NCI-H510A (cell line): Measurements from ENCODE around the gene SLC7A9.
"Not testable (repeated sequence)": the region's sequence is repeated elsewhere in the genome, so short reads cannot be mapped to it uniquely, and the experiment has no call there.

Source experiments
- DNase-seq: peaks from one replicate; lab custom pipeline; 2025; lab: John Stamatoyannopoulos, UW

The SLC7A9 gene

DNA sequence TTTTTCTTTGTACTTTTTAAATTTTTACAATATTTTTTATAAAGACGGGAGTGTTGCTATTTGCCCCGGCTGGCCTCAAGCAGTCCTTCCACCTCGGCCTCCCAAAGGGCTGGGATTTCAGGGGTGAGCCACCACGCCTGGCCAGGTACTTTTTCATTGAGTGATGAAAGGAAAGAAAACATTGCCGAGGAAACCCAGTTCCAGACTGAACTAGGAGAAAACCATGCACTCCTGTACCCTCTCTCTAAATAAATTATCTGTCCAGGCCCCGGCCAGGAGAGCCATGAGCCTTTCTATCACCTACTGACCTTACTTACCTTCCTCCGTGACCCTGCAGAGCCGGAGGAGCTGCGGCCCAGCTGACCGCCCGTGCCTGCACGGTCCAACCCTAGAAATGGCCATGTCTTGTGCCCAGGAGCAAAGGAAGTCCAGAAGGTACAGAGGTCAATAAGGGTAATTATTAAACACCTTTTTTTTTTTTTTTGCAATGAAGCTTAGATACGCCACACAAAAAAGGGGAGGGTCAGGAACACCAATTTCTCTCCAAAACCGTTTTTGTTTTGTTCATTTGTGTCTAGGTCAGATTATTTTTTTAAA lies at the start of gene SLC7A9:
Gene SLC7A9, minus strand, starts transcription at position 399 of the 597 bp plus-strand sequence. CDS start 1,233 bp downstream, outside the sequence.
- DNase-seq, result no peak

DNA sequence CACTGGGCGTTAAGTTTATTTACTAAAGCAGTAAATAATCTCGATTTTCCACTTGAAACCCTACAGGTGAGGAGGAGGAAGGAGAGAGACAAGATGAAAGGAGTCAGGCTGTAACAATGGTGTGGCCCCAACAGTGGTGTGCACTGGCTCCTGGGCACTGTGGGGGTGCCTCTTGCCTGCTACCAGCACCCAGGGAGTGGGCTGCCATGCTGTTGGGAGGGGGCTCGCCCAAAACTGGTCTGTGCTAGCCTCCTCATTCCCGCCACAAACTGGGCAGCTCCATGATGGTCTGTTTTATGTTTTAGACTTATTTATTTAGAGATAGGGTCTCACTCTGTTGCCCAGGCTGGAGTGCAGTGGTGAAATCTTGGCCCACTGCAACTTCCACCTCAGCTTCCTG lies 49.8 kb upstream of the SLC7A9 start:
- DNase-seq, result no peak

DNA sequence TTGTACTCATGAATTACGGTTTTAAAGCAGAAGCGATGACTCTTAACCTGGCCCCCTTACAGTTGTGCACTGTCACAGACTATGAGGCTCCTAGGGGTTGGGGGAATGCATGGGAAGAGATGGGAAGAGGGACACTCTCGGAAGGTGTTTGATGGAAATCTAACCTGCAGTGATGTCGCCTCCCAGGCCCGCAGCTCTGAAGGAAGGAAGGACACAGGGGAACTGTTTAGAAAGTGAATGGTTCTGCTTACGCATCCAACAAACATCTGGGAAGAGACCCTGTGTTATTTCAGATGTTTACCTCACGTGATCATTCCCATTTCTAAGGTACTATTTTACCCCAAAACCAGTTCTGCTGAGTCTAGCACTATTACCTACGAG lies 48.0 kb upstream of the SLC7A9 start:
- no peak for DNase-seq

DNA sequence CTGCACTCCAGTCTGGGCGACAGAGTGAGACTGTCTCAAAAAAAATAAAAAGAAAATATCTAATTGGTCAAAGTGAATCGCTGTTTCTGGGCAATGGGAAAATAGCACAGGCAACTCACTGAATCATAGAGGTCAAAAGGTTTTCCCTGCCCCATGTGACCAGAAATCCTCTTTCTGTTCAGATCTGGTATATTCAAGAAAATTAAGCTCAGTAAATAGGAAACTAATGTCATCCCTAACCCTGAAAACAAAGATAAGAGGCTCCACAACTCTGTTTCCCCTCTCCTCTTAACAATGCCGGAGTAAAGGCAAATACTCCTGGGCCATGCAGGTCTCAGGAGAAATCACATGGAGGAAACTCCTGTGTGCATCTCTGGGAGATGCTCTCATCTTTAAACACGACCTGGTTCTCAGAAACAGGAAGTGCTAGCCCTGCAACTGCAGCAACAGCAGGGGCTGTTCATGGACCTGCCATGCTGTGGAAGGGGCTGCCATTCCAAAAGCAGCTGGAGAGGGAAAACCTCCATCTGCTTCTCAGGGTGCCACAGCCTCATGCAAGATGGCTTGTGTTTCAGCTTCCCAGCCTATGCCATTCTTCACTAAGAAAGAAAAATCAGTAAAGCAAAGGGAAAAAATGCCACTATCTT lies 47.5 kb upstream of the SLC7A9 start:
- no peak for DNase-seq

DNA sequence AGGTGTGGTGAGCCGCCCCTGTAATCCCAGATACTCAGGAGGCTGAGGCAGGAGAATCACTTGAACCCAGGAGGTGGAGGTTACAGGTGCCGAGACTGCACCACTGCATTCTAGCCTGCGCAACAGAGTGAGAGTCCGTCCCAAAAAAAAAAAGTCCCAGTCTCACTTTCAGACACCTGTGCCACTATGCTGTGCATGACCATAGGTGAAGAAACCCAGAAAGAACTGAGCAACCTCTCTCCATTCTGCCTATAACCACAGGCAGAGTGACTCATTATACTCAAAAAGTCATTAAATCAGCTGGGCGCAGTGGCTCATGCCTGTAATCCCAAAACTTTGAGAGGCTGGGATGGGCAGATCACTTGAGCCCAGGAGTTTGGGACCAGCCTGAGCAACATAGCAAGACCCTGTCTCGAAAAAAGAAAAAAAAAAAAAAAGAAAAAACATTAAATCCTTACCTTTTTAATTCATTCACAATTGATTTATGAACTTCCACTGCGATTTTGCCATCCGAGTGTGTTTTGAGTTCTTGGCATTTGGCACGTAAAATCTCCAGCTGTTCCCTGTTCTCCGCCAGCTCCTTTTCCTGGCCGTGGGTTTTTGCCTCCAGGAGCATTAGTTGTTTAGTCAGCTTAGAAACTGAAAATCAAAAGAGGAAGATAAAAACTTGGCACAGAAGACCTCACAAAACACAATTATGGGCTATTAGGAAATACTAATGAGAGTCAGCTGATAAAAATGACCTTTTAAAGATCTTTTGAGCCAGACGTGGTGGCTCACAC lies 45.5 kb upstream of the SLC7A9 start:
- no peak for DNase-seq

DNA sequence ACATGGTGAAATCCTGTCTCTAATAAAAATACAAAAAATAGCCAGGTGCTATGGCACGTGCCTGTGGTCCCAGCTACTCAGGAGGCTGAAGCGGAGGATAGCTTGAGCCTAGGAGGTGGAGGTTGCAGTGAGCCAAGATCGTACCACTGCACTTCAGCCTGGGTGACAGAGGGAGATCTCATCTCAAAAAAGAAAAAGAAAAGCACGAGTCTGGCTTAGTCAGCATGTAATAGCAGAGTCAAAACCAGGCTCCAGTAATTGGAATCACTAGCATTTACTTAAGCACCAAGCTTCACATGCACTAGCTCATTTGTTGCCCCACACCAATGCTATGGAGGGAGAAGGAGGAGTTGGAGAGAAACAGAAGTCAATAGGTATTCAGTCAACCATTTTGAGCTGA lies 41.9 kb upstream of the SLC7A9 start:
- DNase-seq, result no peak

DNA sequence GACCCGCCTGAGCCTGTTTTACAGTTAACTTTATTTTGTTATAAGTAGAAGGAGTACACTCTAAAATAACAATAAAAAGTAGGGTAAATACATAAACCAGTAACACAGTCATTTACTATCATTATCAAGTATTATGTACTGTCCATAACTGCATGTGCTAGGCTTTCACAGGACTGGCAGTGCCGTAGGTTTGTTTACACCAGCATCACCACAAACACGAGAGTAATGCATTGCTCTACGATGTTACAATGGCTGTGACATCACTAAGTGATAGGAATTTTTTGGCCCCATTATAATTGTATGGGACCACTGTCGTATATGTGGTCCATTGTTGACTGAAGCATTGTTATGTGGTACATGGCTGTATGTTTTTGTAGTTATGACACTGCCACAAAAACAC lies 41.3 kb upstream of the SLC7A9 start:
- no peak for DNase-seq

DNA sequence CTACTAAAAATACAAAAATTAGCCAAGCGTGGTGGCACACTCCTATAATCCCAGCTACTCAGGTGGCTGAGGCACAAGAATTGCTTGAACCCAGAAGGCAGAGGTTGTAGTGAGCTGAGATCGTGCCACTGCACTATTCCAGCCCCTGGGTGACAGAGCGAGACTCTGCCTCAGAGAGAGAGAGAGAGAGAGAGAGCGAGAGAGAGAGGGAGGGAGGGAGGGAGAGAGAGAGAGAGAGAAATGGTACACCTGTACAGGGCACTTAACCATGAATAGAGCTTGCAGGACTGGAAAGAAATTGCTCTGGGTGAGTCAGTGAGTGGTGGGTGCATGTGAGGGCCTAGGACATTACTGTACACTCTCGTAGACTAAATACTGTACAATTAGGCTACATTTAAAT lies 40.5 kb upstream of the SLC7A9 start:
- DNase-seq, result no peak

DNA sequence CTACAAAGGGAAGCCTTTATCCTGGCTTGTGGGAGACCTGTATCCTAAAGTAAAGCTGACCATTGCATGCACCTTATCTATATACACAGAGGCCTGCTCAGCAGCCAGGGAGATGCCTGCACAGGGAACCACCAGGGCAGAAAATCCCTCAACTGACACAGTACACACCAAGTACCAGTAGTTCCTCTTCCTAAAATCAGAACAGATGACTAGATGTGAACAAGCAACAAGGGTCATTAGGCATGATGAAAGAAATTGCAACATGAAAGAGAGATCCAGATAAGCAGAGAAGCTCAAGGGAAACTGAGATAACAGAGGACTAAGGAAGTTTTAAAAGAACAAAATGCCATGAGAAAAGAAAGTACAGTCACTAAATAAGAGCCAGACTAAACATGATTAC lies 39.7 kb upstream of the SLC7A9 start:
- no peak for DNase-seq

DNA sequence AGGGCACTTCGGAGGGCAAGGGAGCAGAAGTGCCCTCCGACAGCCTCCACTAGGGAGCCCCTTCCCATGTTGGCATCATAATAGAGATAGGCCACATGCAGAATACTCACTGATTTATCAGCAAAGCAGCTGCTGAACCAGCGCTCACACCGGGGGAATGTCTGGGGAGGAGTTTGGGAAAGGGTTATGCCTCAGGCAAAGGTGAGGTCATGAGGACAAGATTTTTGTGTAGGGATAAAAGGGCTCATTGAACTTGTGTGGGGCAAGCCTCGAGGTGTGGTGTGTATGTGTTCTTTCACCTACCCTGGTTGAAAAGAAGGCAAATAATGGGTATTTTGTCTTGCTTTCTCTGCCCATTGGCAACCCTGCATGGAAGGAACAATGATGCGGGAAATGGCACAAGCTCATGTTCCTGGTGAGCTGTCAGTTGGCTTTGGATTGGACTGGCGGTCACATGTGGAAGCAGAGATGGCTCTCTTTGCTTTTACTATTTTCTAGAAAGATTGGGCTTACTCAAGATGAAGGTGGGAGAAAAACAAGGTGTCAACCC lies 39.1 kb upstream of the SLC7A9 start:
- no peak for DNase-seq

DNA sequence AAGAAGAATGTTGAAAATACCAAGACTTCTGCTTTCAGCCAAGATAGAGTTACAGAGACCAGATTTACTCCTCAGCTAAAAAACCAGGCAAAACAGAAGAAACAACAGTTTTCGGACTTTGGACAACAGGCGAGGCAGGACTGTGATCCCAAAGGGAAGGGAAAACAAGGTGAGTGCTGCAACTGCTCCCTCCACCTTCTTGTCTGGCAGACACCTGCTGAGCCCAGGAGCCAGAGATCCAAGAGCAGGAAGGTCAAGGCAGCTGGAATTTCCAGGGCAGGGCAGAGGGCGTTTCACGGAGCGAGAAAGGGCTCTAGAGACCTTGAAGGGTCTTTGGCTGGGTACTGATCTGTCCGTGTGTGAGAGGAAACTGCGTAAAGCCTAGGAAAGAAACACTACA lies 32.9 kb upstream of the SLC7A9 start:
- DNase-seq, result no peak

DNA sequence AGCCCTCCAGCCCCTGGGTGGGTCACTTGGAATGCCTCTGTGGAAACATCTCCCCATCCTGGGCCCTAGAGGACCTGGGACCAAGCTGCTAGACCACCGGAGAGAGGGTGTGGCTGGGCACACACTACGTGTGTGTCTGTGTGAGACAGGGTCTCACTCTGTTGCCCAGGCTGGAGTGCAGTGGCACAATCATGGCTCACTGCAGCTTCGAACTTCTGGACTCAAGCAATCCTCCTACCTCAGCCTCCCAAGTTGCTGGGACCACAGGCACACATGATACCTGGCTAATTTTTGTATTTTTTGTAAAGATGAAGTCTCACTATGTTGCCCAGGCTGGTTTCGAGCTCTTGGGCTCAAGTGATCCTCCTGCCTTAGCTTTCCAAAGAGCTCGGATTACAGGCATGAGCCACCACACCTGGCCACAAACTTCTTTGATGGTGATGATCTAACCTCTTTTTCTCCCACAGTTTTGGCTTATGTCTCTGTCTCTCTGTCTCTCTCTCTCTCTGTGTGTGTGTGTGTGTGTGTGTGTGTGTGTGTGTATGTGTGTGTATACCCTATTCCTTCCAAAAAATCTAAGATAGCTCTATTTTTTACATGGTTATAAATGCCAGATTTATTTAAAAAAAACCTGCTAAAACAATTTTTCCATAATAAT lies 32.1 kb upstream of the SLC7A9 start:
- DNase-seq, result no peak

DNA sequence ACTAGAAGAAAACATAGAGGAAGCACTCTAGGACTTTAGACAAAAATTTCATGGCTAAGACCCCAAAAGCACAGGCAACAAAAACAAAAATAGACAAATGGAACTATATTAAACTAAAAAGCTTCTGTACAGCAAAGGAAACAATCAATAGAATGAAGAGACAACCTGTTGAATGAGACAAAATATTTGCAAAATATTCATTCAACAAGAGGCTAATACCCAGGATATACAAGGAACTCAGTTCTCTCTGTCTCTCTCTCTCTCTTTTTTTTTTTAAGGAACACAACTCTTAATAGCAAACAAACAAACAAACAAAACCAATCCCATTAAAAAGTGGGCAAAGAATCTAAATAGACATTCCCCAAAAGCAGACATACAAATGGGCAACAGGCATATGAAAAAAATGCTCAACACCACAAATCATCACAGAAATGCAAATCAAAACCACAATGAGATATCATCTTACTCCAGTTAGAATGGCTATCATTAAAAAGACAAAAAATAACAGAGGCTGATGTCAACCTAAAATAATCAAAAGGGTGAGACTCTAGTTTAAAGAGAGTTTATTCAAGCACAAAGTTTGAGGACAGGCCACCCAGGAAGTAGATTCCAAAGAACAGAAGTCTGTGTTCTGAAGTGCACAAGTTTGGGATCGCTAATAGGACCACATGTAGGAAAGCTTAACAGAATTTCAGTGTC lies 27.1 kb upstream of the SLC7A9 start:
- DNase-seq, result no peak

DNA sequence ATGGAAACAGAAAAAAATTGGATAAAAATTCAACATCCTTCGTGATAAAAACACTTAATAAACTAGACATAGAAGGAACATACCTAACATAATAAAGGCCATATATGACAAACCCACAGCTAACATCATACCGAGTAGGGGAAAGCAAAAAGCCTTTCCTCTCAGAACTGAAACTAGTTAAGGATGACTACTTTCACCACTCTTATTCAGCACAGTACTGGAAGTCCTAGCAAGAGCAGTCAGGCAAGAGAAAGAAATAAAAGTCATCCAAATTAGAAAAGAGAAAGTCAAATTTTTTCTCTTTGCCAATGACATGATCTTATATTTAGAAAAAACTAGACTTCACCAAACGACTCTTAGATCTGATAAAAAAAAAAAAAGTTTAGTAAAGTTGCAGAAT lies 25.8 kb upstream of the SLC7A9 start:
- no peak for DNase-seq

DNA sequence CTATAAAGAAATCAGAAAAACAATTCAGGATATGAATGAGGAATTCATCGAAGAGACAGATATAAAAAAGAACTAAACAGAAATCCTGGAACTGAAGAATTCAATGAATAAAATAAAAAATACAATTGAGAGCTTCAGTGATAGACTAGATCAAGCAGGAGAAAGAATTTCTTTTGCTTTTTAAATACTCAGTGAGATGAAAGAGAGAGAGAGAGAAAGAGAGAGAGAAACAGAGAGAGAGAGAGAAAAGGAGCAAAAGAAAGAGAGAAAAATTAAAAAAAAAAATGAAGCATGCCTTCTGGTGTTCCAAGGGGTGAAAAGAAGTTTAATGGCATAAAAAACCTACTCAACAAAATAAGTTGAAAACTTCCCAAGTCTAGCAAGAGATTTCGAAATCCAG lies 22.0 kb upstream of the SLC7A9 start:
- no peak for DNase-seq

DNA sequence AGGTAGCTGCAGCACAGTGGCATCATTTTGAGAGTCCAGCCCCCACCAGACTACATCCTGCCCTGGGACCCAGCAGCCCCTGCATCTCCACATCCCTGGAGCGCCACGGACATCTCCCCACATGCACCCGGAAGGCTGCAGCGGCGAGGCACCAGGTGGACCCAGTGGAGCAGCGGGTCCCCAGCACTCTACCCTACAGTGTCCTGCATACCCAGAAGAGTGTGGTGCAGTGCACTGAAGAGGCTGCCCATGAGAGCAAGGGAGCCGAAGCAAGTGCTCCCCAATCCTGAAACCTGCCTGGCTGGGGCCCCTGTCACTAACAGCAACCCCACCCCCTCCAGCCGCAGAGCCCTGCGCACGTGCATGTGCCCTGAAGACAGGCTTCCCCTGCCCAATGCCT lies 21.3 kb upstream of the SLC7A9 start:
- no peak for DNase-seq

DNA sequence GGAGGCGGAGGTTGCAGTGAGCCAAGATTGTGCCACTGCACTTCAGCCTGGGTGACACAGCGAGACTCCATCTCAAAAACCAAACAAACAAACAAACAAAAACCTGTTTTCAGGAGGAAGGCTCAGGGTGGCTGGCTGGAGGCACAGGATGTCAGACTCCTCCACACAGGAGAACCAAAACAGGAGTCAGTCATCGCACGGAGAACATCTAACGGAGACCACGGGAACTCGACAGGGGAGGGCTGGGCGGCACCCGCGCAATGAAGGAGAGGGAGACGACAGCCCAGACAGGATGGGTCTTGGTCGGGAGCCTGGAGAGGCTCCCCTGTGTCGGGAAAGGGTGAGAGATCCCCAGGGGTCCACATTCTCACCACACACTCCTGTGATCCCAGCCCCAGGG lies 20.8 kb upstream of the SLC7A9 start:
- no peak for DNase-seq

DNA sequence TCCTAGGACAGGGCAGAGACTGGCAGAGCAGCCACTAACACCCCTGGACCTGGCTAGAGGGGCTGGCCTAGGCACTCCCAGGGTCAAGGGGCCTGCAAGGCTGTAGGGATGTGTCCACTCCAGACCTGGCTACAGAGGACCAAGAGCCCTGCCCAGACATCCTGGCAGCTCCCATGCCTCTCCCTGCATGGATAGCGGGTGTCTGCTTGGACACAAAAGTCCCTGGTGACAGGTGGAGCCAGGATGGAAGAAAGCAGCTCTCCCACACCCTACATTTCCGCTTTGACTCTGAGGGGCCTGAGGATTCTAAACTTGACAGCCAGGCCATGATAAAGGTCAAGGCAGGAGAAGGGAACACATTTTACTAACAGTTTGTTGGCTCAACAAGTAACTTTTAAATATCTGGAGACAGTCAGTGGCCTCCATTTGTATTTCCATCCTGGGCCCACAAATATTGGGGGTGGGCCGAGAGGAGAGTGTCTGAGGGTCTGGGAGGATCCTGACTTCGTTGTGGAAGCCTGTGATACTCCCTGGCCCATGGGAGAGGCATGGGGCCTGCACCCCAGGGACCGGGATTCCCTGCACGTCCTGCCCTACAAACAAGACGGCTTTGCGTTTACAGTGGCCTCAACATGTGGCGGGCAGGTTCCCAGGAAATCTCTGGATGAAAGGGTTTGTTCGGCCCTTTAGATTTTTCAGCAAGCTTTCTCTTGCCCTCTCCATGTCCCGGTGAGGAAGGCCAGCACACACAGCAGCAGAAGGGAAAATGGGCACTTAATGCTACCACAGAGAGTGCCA lies 19.8 kb upstream of the SLC7A9 start:
- no peak for DNase-seq

DNA sequence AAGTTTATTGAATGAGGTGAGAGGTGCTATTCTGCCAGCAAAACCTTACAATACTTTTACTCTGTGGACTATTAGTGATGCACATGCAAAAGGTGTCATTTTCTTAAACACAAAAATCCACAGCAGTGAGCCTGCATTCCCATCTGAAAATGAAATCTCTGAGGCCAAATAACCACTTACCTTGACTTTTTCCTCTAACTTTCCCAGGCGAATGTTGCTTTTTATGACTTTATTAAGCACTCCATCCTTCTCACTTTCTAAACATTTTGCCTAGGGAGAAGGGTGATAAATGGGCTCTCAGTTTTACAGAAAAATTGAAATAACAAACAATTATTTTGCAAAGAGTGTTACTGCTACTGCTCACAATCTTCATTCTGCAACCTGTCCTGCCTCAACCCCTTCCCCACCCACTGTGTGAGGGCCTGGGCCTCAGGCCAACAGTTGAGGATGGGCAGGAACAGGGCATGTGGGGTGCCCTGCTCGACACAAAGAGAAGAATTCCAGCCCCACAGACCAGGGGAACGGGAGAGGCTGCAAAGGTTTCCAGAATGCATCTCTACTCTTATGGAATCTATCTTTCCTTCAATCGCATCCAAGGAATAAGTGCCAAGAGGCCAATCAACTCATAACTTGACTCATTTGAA lies 18.1 kb upstream of the SLC7A9 start:
- no peak for DNase-seq

DNA sequence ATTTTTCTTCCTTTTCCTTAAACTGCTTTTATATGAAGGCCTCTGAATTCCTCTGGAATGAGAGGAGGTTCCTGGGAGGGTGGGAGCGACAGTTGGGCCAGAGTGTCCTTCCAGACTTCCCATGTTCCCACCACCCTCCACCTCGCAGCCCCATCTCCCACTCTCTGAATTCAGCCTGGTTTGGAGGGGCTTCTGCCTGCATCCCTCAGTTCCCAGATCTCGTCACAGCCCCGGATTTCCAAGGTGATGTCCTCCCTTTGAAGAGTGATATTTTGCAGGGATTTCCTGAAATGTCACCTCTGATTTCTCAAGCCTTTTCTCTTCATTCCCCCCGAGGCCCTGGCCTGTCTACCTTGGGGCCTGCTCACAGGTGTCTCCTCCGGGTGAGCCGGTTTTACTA lies 16.7 kb upstream of the SLC7A9 start:
- no peak for DNase-seq

DNA sequence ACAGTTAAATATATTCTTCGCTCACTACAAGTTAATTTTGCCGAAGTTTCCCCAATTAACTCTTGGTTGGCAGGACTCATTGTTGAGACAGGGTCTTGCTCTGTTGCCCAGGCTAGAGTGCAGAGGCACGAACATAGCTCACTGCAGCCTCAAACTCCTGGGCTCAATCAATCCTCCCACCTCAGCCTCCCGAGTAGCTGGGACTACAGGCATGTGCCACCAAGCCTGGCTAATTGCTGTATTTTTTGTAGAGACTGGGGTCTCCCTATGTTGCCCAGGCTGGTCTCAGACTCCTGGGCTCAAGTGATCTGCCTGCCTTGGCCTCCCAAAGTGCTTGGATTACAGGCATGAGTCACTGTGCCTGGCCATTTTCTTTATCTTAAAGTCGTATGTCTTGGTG lies 15.7 kb upstream of the SLC7A9 start:
- DNase-seq, result not testable (repeated sequence)
